ENCODE data around the gene TNP1. TPM values are rescaled to one million over a fixed set of nuclear protein-coding genes. Genes with fewer than 3 reads are reported as not detected.

Gene TNP1
- total RNA-seq, 1 donor from 2014 or later, result not detected

- H3K36me3 Mint-ChIP-seq (ENCODE audit: unreplicated experiment), result no peaks in the 10 kb centered on the region
- no peak for DNase-seq
- H3K4me1 Mint-ChIP-seq (ENCODE audit: low read depth, unreplicated experiment), result no peaks in the 10 kb centered on the region
- H3K27ac Mint-ChIP-seq (ENCODE audit: unreplicated experiment), result no peak overlapping the region
- no peak overlapping the region for H3K4me3 Mint-ChIP-seq (ENCODE audit: unreplicated experiment)
- H3K27me3 Mint-ChIP-seq (ENCODE audit: unreplicated experiment), result peaks cover 2% of the 10 kb centered on the region
- H3K9me3 Mint-ChIP-seq (ENCODE audit: unreplicated experiment), result peaks cover 8% of the 10 kb centered on the region
- TF ChIP-seq, protein P1, sequence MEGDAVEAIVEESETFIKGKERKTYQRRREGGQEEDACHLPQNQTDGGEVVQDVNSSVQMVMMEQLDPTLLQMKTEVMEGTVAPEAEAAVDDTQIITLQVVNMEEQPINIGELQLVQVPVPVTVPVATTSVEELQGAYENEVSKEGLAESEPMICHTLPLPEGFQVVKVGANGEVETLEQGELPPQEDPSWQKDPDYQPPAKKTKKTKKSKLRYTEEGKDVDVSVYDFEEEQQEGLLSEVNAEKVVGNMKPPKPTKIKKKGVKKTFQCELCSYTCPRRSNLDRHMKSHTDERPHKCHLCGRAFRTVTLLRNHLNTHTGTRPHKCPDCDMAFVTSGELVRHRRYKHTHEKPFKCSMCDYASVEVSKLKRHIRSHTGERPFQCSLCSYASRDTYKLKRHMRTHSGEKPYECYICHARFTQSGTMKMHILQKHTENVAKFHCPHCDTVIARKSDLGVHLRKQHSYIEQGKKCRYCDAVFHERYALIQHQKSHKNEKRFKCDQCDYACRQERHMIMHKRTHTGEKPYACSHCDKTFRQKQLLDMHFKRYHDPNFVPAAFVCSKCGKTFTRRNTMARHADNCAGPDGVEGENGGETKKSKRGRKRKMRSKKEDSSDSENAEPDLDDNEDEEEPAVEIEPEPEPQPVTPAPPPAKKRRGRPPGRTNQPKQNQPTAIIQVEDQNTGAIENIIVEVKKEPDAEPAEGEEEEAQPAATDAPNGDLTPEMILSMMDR (IDR thresholded peaks at IDR 0.05; ENCODE audit: partially characterized antibody, unreplicated experiment), result no peak
Observed at GRCh38 chr2:216884347-216884746, 24.5 kb upstream of the TNP1 start.

- Mint-ChIP-seq H3K27ac (ENCODE audit: unreplicated experiment) (no peak overlapping the region), H3K27me3 (ENCODE audit: unreplicated experiment) (peaks cover 2% of the 10 kb centered on the region), H3K9me3 (ENCODE audit: unreplicated experiment) (peaks cover 6% of the 10 kb centered on the region)
Observed at GRCh38 chr2:216882876-216883275, 23.0 kb upstream of the TNP1 start.

GRCh38 chr2:216881411-216881810 lies 21.5 kb upstream of the TNP1 start:
- no peak overlapping the region for H3K27ac Mint-ChIP-seq (ENCODE audit: unreplicated experiment)
- no peak for DNase-seq
- no peaks in the 10 kb centered on the region for H3K36me3 Mint-ChIP-seq (ENCODE audit: unreplicated experiment)
- peaks cover 4% of the 10 kb centered on the region for H3K4me1 Mint-ChIP-seq (ENCODE audit: low read depth, unreplicated experiment)
- H3K9me3 Mint-ChIP-seq (ENCODE audit: unreplicated experiment), result peaks cover 5% of the 10 kb centered on the region
- no peak overlapping the region for H3K4me3 Mint-ChIP-seq (ENCODE audit: unreplicated experiment)
- peaks cover 1% of the 10 kb centered on the region for H3K27me3 Mint-ChIP-seq (ENCODE audit: unreplicated experiment)
- TF ChIP-seq, protein P1 (IDR thresholded peaks at IDR 0.05; ENCODE audit: partially characterized antibody, unreplicated experiment), result no peak

More at GRCh38 chr2:216882876-216883275, 23.0 kb upstream of the TNP1 start:
- TF ChIP-seq, protein P1 (IDR thresholded peaks at IDR 0.05; ENCODE audit: partially characterized antibody, unreplicated experiment), result no peak
- peaks cover 4% of the 10 kb centered on the region for H3K4me1 Mint-ChIP-seq (ENCODE audit: low read depth, unreplicated experiment)
- no peak overlapping the region for H3K4me3 Mint-ChIP-seq (ENCODE audit: unreplicated experiment)
- H3K36me3 Mint-ChIP-seq (ENCODE audit: unreplicated experiment), result no peaks in the 10 kb centered on the region
- no peak for DNase-seq

DNA sequence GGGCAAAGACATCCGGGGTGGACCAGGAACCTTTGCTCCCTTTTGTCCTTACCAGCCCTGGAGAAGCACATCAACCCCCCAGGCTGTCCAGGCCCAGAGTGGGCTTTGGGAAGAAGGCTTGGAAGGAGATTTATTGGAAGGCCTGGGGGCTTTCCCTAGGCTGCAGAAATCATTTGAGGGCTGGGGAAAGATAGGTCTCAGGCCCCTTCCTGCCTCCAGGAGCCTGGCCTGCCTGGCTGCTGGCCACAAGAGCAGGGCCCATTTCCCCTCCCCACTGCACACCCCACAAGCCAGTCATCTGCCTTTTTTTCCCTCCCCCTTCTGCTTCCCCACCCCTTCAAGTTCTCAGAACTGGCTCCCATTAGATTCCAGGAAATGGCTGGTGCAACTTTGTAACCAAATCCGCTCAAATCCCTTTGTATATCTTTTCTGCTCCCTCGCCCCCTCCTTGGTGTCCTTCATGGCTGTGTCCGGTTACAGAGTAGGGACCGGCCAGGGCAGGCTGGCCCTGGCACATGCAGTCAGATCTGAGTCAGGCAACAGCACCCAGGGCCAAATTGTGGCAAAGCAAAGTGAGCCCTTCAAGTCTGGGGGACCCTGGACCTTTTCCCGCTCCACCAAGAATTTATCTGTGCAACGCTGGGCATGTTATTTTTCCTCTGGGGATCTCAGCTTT lies 20.8 kb upstream of the TNP1 start:
- H3K36me3 Mint-ChIP-seq (ENCODE audit: unreplicated experiment), result no peaks in the 10 kb centered on the region
- no peak for DNase-seq

More for the DNA sequence above, 20.8 kb upstream of the TNP1 start:
- Mint-ChIP-seq H3K9me3 (ENCODE audit: unreplicated experiment) (peaks cover 5% of the 10 kb centered on the region), H3K4me3 (ENCODE audit: unreplicated experiment) (no peak overlapping the region), H3K27ac (ENCODE audit: unreplicated experiment) (no peak overlapping the region), H3K27me3 (ENCODE audit: unreplicated experiment) (peaks cover 1% of the 10 kb centered on the region), H3K4me1 (ENCODE audit: low read depth, unreplicated experiment) (peaks cover 4% of the 10 kb centered on the region)
- TF ChIP-seq, protein P1 (IDR thresholded peaks at IDR 0.05; ENCODE audit: partially characterized antibody, unreplicated experiment), result no peak
